IPS-20b (cell line): ENCODE results near the gene SPNS3.

ENCODE experiments used
- H3K27ac ChIP-seq: one replicate; pipeline ENCODE4 v1.5.1; 2013; ENCODE audit warnings: low read length
- H3K27me3 ChIP-seq: 2 replicates; pipeline ENCODE4 v1.6.1; 2013; ENCODE audit warnings: mild to moderate bottlenecking, low read length, inconsistent platforms; ENCODE audit not compliant: insufficient read depth
- H3K36me3 ChIP-seq: 2 replicates; pipeline ENCODE4 v1.6.1; 2013; ENCODE audit warnings: low read depth, mild to moderate bottlenecking, inconsistent platforms, low read length, moderate library complexity; ENCODE audit not compliant: insufficient read depth
- H3K4me1 ChIP-seq: 2 replicates; pipeline ENCODE4 v1.6.1; 2013; ENCODE audit warnings: mild to moderate bottlenecking, control low read depth, inconsistent platforms, low read length, moderate library complexity; ENCODE audit not compliant: insufficient read depth
- H3K4me3 ChIP-seq: 2 replicates; pipeline ENCODE4 v1.5.1; 2013; ENCODE audit warnings: mild to moderate bottlenecking, low read length, inconsistent platforms
- H3K9ac ChIP-seq: 2 replicates; pipeline ENCODE4 v1.6.1; 2013; ENCODE audit warnings: low read depth, mild to moderate bottlenecking, inconsistent platforms, low read length, moderate library complexity
- H3K9me3 ChIP-seq: 2 replicates; pipeline ENCODE4 v1.6.1; 2013; ENCODE audit warnings: mild to moderate bottlenecking, low read depth, low read length, inconsistent platforms; ENCODE audit not compliant: insufficient read depth

The SPNS3 gene

GRCh38 chr17:4485676-4486646, 52.2 kb downstream of the SPNS3 start:
- H3K27ac ChIP-seq: no peak overlapping the region

GRCh38 chr17:4487296-4487695, 53.6 kb downstream of the SPNS3 start:
- H3K9ac ChIP-seq: no peak overlapping the region
- H3K9me3 ChIP-seq: no peaks in the 10 kb centered on the region
- H3K27ac ChIP-seq: no peak overlapping the region
- no peaks in the 10 kb centered on the region for H3K27me3 ChIP-seq
- H3K36me3 ChIP-seq: no peaks in the 10 kb centered on the region
- H3K4me3 ChIP-seq: no peak overlapping the region
- H3K4me1 ChIP-seq: no peaks in the 10 kb centered on the region

More at GRCh38 chr17:4485676-4486646, 52.2 kb downstream of the SPNS3 start:
- no peaks in the 10 kb centered on the region for H3K9me3 ChIP-seq
- H3K27me3 ChIP-seq: no peaks in the 10 kb centered on the region
- H3K36me3 ChIP-seq: no peaks in the 10 kb centered on the region
- H3K9ac ChIP-seq: no peak overlapping the region
- peaks cover under 1% of the 10 kb centered on the region; the same call in 1 of the 2 replicates for H3K4me1 ChIP-seq
- no peak overlapping the region for H3K4me3 ChIP-seq

GRCh38 chr17:4487820-4488716, 54.3 kb downstream of the SPNS3 start:
- Histone ChIP-seq H3K27ac (no peak overlapping the region), H3K36me3 (no peaks in the 10 kb centered on the region), H3K9ac (no peak overlapping the region), H3K4me1 (no peaks in the 10 kb centered on the region), H3K9me3 (no peaks in the 10 kb centered on the region), H3K4me3 (no peak overlapping the region), H3K27me3 (no peaks in the 10 kb centered on the region)

- no peaks in the 10 kb centered on the region for H3K36me3 ChIP-seq
- H3K27me3 ChIP-seq: no peaks in the 10 kb centered on the region
- H3K27ac ChIP-seq: no peak overlapping the region
- no peaks in the 10 kb centered on the region for H3K4me1 ChIP-seq
- H3K4me3 ChIP-seq: no peak overlapping the region
- H3K9me3 ChIP-seq: no peaks in the 10 kb centered on the region
- no peak overlapping the region for H3K9ac ChIP-seq
These were observed 55.4 kb downstream of the SPNS3 start for GRCh38 chr17:4488989-4489595.

- H3K4me3 ChIP-seq: no peak overlapping the region
- H3K27ac ChIP-seq: no peak overlapping the region
- H3K27me3 ChIP-seq: no peaks in the 10 kb centered on the region
- H3K9me3 ChIP-seq: no peaks in the 10 kb centered on the region
- no peaks in the 10 kb centered on the region for H3K4me1 ChIP-seq
- no peaks in the 10 kb centered on the region for H3K36me3 ChIP-seq
- H3K9ac ChIP-seq: no peak overlapping the region
These were observed 56.4 kb downstream of the SPNS3 start for GRCh38 chr17:4490109-4490591.

- H3K9me3 ChIP-seq: no peaks in the 10 kb centered on the region
- no peak overlapping the region for H3K27ac ChIP-seq
- no peak overlapping the region for H3K4me3 ChIP-seq
- no peak overlapping the region for H3K9ac ChIP-seq
- H3K27me3 ChIP-seq: peaks cover 2% of the 10 kb centered on the region; the same call in 1 of the 2 replicates
- H3K36me3 ChIP-seq: no peaks in the 10 kb centered on the region
- no peaks in the 10 kb centered on the region for H3K4me1 ChIP-seq
These were observed 56.9 kb downstream of the SPNS3 start for GRCh38 chr17:4490637-4491061.

- Histone ChIP-seq H3K27ac (no peak overlapping the region), H3K9me3 (no peaks in the 10 kb centered on the region), H3K4me3 (no peak overlapping the region), H3K27me3 (peaks cover 21% of the 10 kb centered on the region), H3K9ac (no peak overlapping the region), H3K4me1 (no peaks in the 10 kb centered on the region), H3K36me3 (no peaks in the 10 kb centered on the region)
These were observed 59.2 kb downstream of the SPNS3 start for GRCh38 chr17:4492721-4493561.

- Histone ChIP-seq H3K9ac (no peak overlapping the region), H3K9me3 (no peaks in the 10 kb centered on the region), H3K36me3 (no peaks in the 10 kb centered on the region), H3K27ac (no peak overlapping the region), H3K27me3 (peaks cover 57% of the 10 kb centered on the region), H3K4me3 (no peak overlapping the region), H3K4me1 (peaks cover 2% of the 10 kb centered on the region; the same call in 1 of the 2 replicates)
These were observed 63.5 kb downstream of the SPNS3 start for GRCh38 chr17:4497101-4497824.

- H3K4me3 ChIP-seq: peak within 1 kb of the TSS; percentile 65
- peaks cover 2% of the 10 kb centered on the region; the same call in 1 of the 2 replicates for H3K4me1 ChIP-seq
- H3K36me3 ChIP-seq: no peaks in the 10 kb centered on the region
- H3K27ac ChIP-seq: no peak within 1 kb of the TSS
- H3K27me3 ChIP-seq: peaks cover 61% of the 10 kb centered on the region
- H3K9me3 ChIP-seq: no peaks in the 10 kb centered on the region
- H3K9ac ChIP-seq: no peak within 1 kb of the TSS
These were observed 65.0 kb downstream of the SPNS3 start, which contains the start of gene SPNS2 for GRCh38 chr17:4498461-4499397. Gene SPNS2 (plus strand): TSS chr17:4498881. CDS start chr17:4499048, 167 bp downstream.
